Thyroid gland (tissue), 4 donors: ENCODE measurements around the gene WDR36.

Experiments
- POLR2A ChIP-seq, 2 donors: fragments of 450-650 bp; IDR thresholded peaks; one replicate each; pipeline ENCODE4 v1.6.1; 2017; ENCODE audit warnings: antibody characterized with exemption in 2 of 2, mild to moderate bottlenecking in 2 of 2, moderate library complexity in 1 of 2
- TF ChIP-seq, protein P1 (sequence below), 6 experiments: fragments of 200-600 bp in 3 of 6; fragments of 450-650 bp in 3 of 6; sonication (generic) in 3 of 6; IDR thresholded peaks; one replicate each; pipeline ENCODE4 v1.5.1; 2016 to 2019; ENCODE audit warnings: antibody characterized with exemption in 6 of 6, mild to moderate bottlenecking in 2 of 6, inconsistent platforms in 1 of 6, moderate library complexity in 1 of 6

DNA sequence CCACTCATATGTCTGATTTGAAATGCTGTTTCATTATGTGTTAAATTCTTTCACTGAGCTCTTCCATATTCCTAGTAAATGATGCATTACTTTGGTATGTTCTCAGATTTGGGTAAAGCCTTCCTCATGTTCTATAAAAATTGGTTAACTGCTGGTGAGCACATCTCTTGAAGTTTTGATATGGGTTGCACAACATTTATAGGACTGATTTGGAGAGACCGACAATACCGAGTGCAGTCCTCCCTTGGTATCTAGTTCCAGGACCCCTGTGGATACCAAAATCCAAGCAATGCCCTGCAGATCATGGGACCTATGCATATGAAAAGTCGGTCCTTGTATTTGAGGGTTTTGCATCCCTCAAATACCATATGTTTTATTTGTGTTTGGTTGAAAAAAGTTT is 37.8 kb downstream of the WDR36 start:
- TF ChIP-seq, protein P1, sequence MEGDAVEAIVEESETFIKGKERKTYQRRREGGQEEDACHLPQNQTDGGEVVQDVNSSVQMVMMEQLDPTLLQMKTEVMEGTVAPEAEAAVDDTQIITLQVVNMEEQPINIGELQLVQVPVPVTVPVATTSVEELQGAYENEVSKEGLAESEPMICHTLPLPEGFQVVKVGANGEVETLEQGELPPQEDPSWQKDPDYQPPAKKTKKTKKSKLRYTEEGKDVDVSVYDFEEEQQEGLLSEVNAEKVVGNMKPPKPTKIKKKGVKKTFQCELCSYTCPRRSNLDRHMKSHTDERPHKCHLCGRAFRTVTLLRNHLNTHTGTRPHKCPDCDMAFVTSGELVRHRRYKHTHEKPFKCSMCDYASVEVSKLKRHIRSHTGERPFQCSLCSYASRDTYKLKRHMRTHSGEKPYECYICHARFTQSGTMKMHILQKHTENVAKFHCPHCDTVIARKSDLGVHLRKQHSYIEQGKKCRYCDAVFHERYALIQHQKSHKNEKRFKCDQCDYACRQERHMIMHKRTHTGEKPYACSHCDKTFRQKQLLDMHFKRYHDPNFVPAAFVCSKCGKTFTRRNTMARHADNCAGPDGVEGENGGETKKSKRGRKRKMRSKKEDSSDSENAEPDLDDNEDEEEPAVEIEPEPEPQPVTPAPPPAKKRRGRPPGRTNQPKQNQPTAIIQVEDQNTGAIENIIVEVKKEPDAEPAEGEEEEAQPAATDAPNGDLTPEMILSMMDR (IDR thresholded peaks at IDR 0.05), result no peak
- no peak for TF ChIP-seq POLR2A (IDR thresholded peaks at IDR 0.05)
